ENCODE measurements around the gene ARL3.

- no peak for TF ChIP-seq CTCF (IDR thresholded peaks at IDR 0.05)
- TF ChIP-seq REST (IDR thresholded peaks at IDR 0.05; ENCODE audit: insufficient read depth in 1 of 2, low read depth in 2 of 2, low read length in 1 of 2), result no peak
- no peak for TF ChIP-seq POLR2AphosphoS5 (IDR thresholded peaks at IDR 0.05; ENCODE audit: low read depth, low read length)
- TF ChIP-seq SIN3A (IDR thresholded peaks at IDR 0.05; ENCODE audit: borderline replicate concordance, insufficient read depth, low read depth, low read length), result no peak
- no peak for TF ChIP-seq TCF7L2 (IDR thresholded peaks at IDR 0.05; ENCODE audit: low read depth, low read length)
Observed at GRCh38 chr10:102738692-102739121, 24.5 kb upstream of the ARL3 start.
